HFFc6 (cell line): Measurements from ENCODE around the gene MRTFA. TPM values are rescaled to one million over a fixed set of nuclear protein-coding genes. Genes with fewer than 3 reads are reported as not detected.

Experiments
- DNase-seq: peaks from one replicate; pipeline ENCODE4 v3.0.0-alpha.2; 2018
- H3K27ac Mint-ChIP-seq: 2 replicates; pipeline ENCODE4 v1.8.0; 2020; ENCODE audit warnings: mild to moderate bottlenecking, mixed read lengths
- H3K27me3 Mint-ChIP-seq: 2 replicates; pipeline ENCODE4 v1.8.0; 2021; ENCODE audit warnings: mild to moderate bottlenecking, moderate library complexity, mixed read lengths; ENCODE audit not compliant: insufficient read depth
- H3K36me3 Mint-ChIP-seq: 2 replicates; pipeline ENCODE4 v1.8.0; 2021; ENCODE audit warnings: low read depth, mixed read lengths
- H3K4me1 Mint-ChIP-seq: 2 replicates; pipeline ENCODE4 v1.8.0; 2020; ENCODE audit warnings: low read depth, mixed read lengths
- H3K4me3 Mint-ChIP-seq: 2 replicates; pipeline ENCODE4 v1.8.0; 2020; ENCODE audit warnings: mild to moderate bottlenecking, moderate library complexity, mixed read lengths
- H3K9me3 Mint-ChIP-seq: 2 replicates; pipeline ENCODE4 v1.8.0; 2020; ENCODE audit warnings: mild to moderate bottlenecking, mixed read lengths
- total RNA-seq, 6 experiments: library from RNA; stranded (reverse); fragmentation: NEBNext Ultra II Directional; extraction: Animal tissue kit (Norgen Biotek cat#: 25700); gene quantifications; 2 replicates in 1 of 6; 3 replicates in 5 of 6; pipeline ENCODE4 v1.2.3, GENCODE V29; 2021
- TF ChIP-seq, protein P1 (sequence below): fragments of 200-600 bp; sonication (generic); IDR thresholded peaks from 2 replicates; pipeline ENCODE4 v1.5.0; 2021; ENCODE audit warnings: antibody characterized with exemption, mild to moderate bottlenecking

Gene MRTFA
- total RNA-seq, 6 experiments from 2014 or later: 36.4 to 48.7 (median 42.2) TPM

- H3K27ac Mint-ChIP-seq: no peak overlapping the region
- H3K27me3 Mint-ChIP-seq: no peaks in the 10 kb centered on the region; the same call in 1 of the 2 replicates
- TF ChIP-seq, protein P1, sequence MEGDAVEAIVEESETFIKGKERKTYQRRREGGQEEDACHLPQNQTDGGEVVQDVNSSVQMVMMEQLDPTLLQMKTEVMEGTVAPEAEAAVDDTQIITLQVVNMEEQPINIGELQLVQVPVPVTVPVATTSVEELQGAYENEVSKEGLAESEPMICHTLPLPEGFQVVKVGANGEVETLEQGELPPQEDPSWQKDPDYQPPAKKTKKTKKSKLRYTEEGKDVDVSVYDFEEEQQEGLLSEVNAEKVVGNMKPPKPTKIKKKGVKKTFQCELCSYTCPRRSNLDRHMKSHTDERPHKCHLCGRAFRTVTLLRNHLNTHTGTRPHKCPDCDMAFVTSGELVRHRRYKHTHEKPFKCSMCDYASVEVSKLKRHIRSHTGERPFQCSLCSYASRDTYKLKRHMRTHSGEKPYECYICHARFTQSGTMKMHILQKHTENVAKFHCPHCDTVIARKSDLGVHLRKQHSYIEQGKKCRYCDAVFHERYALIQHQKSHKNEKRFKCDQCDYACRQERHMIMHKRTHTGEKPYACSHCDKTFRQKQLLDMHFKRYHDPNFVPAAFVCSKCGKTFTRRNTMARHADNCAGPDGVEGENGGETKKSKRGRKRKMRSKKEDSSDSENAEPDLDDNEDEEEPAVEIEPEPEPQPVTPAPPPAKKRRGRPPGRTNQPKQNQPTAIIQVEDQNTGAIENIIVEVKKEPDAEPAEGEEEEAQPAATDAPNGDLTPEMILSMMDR: no peak
- no peak for DNase-seq
- peaks cover 32% of the 10 kb centered on the region for H3K4me1 Mint-ChIP-seq
- peaks cover 6% of the 10 kb centered on the region; the same call in 1 of the 2 replicates for H3K36me3 Mint-ChIP-seq
- no peaks in the 10 kb centered on the region for H3K9me3 Mint-ChIP-seq
- no peak overlapping the region for H3K4me3 Mint-ChIP-seq
Observed at GRCh38 chr22:40374567-40374966, 262.0 kb downstream of the MRTFA start.

DNA sequence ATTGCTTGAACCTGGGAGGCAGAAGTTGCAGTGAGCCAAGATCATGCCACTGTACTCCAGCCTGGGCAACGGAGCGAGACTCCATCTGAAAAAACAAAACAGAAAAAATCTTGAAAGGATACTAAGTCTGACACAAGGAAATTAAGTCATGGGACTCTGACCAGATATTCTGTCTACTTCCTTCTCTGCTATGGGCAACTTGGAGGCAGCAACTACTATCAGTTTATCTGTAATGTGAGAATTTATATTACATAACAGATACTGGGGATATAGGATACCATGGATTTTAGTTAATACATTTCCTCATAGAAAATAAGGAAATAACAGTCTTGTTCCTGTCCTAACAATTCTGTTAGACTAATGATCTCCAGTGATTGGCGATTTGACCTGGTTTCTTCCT lies 267.7 kb downstream of the MRTFA start:
- TF ChIP-seq, protein P1: no peak
- peaks cover 33% of the 10 kb centered on the region for H3K36me3 Mint-ChIP-seq
- DNase-seq: no peak
- H3K4me1 Mint-ChIP-seq: peaks cover 16% of the 10 kb centered on the region
- H3K27ac Mint-ChIP-seq: no peak overlapping the region
- no peaks in the 10 kb centered on the region for H3K27me3 Mint-ChIP-seq
- H3K4me3 Mint-ChIP-seq: no peak overlapping the region
- H3K9me3 Mint-ChIP-seq: no peaks in the 10 kb centered on the region

DNA sequence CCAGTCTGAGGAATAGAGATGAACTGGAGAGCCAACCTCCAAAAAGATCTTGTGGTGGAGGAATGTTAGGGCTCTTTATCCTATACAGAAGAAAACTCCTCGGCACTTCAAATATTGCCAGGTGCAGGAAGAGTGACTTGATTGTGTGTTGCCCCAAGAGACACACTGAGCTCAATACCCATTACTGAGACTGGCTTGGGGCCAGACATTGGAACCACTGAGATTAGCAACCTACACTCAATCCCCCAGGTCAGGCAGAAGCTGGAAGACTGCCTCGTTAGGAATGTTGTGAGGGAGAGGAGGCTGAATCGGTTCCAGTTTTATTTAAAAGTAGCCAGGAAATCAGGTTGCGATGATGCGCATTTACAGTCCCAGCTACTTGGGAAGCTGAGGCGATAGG lies 268.5 kb downstream of the MRTFA start:
- peaks cover 40% of the 10 kb centered on the region for H3K36me3 Mint-ChIP-seq
- no peaks in the 10 kb centered on the region for H3K27me3 Mint-ChIP-seq
- peaks cover 20% of the 10 kb centered on the region for H3K4me1 Mint-ChIP-seq
- H3K9me3 Mint-ChIP-seq: no peaks in the 10 kb centered on the region
- TF ChIP-seq, protein P1: no peak
- DNase-seq: no peak
- no peak overlapping the region for H3K4me3 Mint-ChIP-seq
- H3K27ac Mint-ChIP-seq: no peak overlapping the region

DNA sequence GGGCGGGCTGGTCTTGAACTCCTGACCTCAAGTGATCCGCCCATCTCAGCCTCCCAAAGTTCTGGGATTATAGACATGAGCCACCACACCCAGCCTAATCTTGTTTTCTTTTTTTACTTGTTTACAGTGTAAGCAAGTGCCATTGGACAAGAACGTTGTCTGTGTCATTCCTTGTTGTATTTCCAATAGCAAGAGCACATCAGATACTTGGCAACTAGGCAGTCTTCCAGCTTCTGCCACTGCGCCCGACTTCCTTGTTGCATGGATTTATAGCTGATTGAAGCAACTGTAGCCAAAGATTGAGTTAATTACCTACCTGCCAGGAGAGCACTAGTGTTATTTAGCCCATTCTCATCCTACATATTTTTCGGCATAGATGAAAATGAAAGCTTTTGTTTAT lies 269.2 kb downstream of the MRTFA start:
- Mint-ChIP-seq H3K4me3 (no peak overlapping the region), H3K9me3 (no peaks in the 10 kb centered on the region), H3K27me3 (no peaks in the 10 kb centered on the region), H3K27ac (no peak overlapping the region), H3K4me1 (peaks cover 21% of the 10 kb centered on the region), H3K36me3 (peaks cover 46% of the 10 kb centered on the region)
- TF ChIP-seq, protein P1: no peak
- DNase-seq: no peak

DNA sequence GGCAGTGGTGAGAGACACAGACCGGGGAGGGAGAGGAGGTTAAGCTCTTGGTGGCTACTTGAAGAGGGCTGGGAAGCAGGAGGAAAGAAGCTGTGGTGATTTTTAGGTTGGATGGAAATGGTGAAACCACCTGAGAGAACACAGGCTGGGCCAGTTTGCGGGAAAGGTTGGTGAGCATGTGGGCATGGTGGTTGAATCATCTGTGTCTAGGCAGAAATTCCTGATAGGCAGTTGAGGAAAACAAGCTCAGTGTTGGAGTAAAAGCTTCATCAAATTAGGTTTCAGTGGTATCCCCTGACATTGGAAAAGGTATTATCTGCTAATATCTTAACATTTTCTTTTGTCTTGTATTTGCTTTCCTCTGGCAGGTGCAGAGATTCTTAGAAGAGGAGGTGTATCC lies 270.5 kb downstream of the MRTFA start:
- Mint-ChIP-seq H3K27ac (no peak overlapping the region), H3K4me1 (peaks cover 22% of the 10 kb centered on the region), H3K27me3 (no peaks in the 10 kb centered on the region), H3K36me3 (peaks cover 53% of the 10 kb centered on the region), H3K9me3 (no peaks in the 10 kb centered on the region), H3K4me3 (no peak overlapping the region)
- DNase-seq: no peak
- TF ChIP-seq, protein P1: no peak

GRCh38 chr22:40364431-40364830 lies 272.1 kb downstream of the MRTFA start:
- TF ChIP-seq, protein P1: no peak
- peaks cover 51% of the 10 kb centered on the region for H3K36me3 Mint-ChIP-seq
- no peaks in the 10 kb centered on the region for H3K9me3 Mint-ChIP-seq
- H3K4me1 Mint-ChIP-seq: peaks cover 21% of the 10 kb centered on the region
- DNase-seq: no peak
- peak overlapping the region; percentile 79; the same call in 1 of the 2 replicates for H3K27ac Mint-ChIP-seq
- H3K4me3 Mint-ChIP-seq: no peak overlapping the region
- no peaks in the 10 kb centered on the region for H3K27me3 Mint-ChIP-seq
